Type B pancreatic cell (in vitro differentiated cells): ENCODE data around the gene TLCD1. TPM values are rescaled to one million over a fixed set of nuclear protein-coding genes. Genes with fewer than 3 reads are reported as not detected.

Source experiments
- DNase-seq: peaks from one replicate; pipeline ENCODE4 v3.0.0; 2021; ENCODE audit warnings: mixed read lengths; ENCODE audit not compliant: unreplicated experiment; ENCODE audit errors: extremely low spot score
- H3K27ac Mint-ChIP-seq: 2 replicates; pipeline ENCODE4 v1.8.0; 2021; ENCODE audit warnings: mild to moderate bottlenecking, mixed read lengths
- H3K27me3 Mint-ChIP-seq: 2 replicates; pipeline ENCODE4 v1.8.0; 2021; ENCODE audit warnings: mixed read lengths
- H3K36me3 Mint-ChIP-seq: 2 replicates; pipeline ENCODE4 v1.8.0; 2021; ENCODE audit warnings: mixed read lengths
- H3K4me1 Mint-ChIP-seq: one replicate; pipeline ENCODE4 v1.8.0; 2021; ENCODE audit warnings: mixed read lengths; ENCODE audit not compliant: unreplicated experiment
- H3K4me3 Mint-ChIP-seq: 2 replicates; pipeline ENCODE4 v1.8.0; 2021; ENCODE audit warnings: mild to moderate bottlenecking, mixed read lengths
- H3K9me3 Mint-ChIP-seq: 2 replicates; pipeline ENCODE4 v1.8.0; 2021; ENCODE audit warnings: mixed read lengths
- CTCF ChIP-seq: fragments of 200-600 bp; sonication (generic); conservative IDR thresholded peaks from 2 replicates; pipeline ENCODE4 v1.5.0; 2021; ENCODE audit warnings: antibody characterized with exemption, mild to moderate bottlenecking
- total RNA-seq: library from RNA; stranded (reverse); gene quantifications from 2 replicates; pipeline ENCODE4 v1.2.1, GENCODE V29; 2021; ENCODE audit warnings: low replicate concordance

TLCD1 gene
- total RNA-seq, 1 donor from 2014 or later = 18.6 TPM

- no peak for DNase-seq
- Mint-ChIP-seq H3K36me3 (peaks cover 8% of the 10 kb centered on the region), H3K27ac (no peak overlapping the region), H3K4me3 (no peak overlapping the region), H3K9me3 (no peaks in the 10 kb centered on the region), H3K4me1 (peaks cover 13% of the 10 kb centered on the region), H3K27me3 (no peaks in the 10 kb centered on the region)
- TF ChIP-seq CTCF = no peak
These were observed 37.2 kb upstream of the TLCD1 start for GRCh38 chr17:28763137-28763799.

GRCh38 chr17:28760601-28761562 lies 34.8 kb upstream of the TLCD1 start:
- H3K4me3 Mint-ChIP-seq = no peak overlapping the region
- H3K9me3 Mint-ChIP-seq = no peaks in the 10 kb centered on the region
- H3K4me1 Mint-ChIP-seq = peaks cover 13% of the 10 kb centered on the region
- DNase-seq = no peak
- TF ChIP-seq CTCF = no peak
- no peaks in the 10 kb centered on the region for H3K27me3 Mint-ChIP-seq
- H3K36me3 Mint-ChIP-seq = peaks cover 9% of the 10 kb centered on the region
- H3K27ac Mint-ChIP-seq = peak overlapping the region; percentile 11

GRCh38 chr17:28759256-28759865 lies 33.3 kb upstream of the TLCD1 start:
- no peaks in the 10 kb centered on the region for H3K9me3 Mint-ChIP-seq
- peak overlapping the region; percentile 61 for H3K27ac Mint-ChIP-seq
- no peaks in the 10 kb centered on the region for H3K27me3 Mint-ChIP-seq
- peaks cover 13% of the 10 kb centered on the region for H3K4me1 Mint-ChIP-seq
- H3K4me3 Mint-ChIP-seq = no peak overlapping the region
- TF ChIP-seq CTCF = no peak
- DNase-seq = no peak
- peaks cover 9% of the 10 kb centered on the region for H3K36me3 Mint-ChIP-seq

GRCh38 chr17:28758411-28759121 lies 32.5 kb upstream of the TLCD1 start:
- DNase-seq = no peak
- peaks cover 6% of the 10 kb centered on the region for H3K36me3 Mint-ChIP-seq
- H3K27ac Mint-ChIP-seq = peak overlapping the region; percentile 61
- no peaks in the 10 kb centered on the region for H3K27me3 Mint-ChIP-seq
- H3K9me3 Mint-ChIP-seq = no peaks in the 10 kb centered on the region
- TF ChIP-seq CTCF = no peak
- no peak overlapping the region for H3K4me3 Mint-ChIP-seq
- peaks cover 9% of the 10 kb centered on the region for H3K4me1 Mint-ChIP-seq
